ENCODE measurements around the gene CPPED1. TPM values are rescaled to one million over a fixed set of nuclear protein-coding genes. Genes with fewer than 3 reads are reported as not detected.
"Not testable (repeated sequence)": the region's sequence is repeated elsewhere in the genome, so short reads cannot be mapped to it uniquely, and the experiment has no call there.

Gene CPPED1
- total RNA-seq = 4.4 and 5.1 TPM in 2 replicates

DNA sequence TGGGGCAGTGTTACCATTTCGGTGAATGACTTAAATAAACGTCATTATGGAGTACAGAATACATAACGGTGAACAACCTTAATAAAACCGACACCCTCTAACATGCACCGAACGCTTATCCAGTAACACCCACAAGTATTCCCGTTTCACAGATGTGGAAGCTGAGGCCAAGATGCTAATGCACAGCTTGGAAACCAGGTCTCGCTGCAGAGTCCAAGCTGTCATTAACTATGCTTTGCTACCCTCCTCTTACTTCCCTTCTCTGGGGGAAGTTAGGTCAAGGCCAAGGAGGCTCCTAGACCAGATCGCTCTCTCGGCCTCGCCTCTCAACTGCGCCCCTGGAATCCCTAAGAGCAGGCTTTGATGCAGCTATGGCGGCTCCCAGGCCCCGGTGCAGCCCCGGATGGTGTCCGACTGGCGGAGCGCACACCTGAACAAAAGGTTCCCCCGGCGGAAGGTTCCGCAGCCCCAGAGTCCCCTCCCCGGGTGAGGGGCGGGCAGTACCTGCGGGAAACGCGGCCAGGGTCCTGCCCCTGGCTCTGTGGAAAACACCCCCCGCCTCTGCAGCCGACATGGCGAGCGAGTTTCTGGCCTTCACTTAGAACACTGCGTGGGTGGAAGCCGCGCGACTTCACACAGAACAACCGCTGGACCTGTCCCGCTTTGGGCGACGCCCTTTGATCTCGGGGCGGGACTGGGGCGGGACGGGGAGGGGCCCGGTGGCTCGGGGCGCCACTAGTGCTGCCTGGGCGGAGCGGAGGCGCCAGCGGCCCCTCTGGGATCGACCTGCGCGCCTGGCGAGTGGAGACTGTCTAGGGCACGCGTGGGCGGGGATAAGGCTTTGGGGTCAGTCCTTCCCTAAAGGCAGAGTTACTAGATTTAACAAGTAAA is at the start of gene CPPED1:
TSS of gene CPPED1 (minus strand) at position 685 of the 891 bp plus-strand sequence. CDS start at position 574, 111 bp downstream.
- Mint-ChIP-seq H3K4me3 (peak within 1 kb of the TSS; percentile 94), H3K27me3 (no peaks in the 10 kb centered on the region), H3K9me3 (no peaks in the 10 kb centered on the region), H3K27ac (peak within 1 kb of the TSS; percentile 94), H3K36me3 (ENCODE audit: low read depth) (peaks cover 14% of the 10 kb centered on the region), H3K4me1 (peaks cover 33% of the 10 kb centered on the region)
- intact Hi-C loops (cut with micrococcal nuclease) = loop anchor here (1.0 to 5.0 kb wide), 5 partner anchors 53 to 721 kb away; no protein-coding TSS in a partner anchor
- peak; percentile 97 for DNase-seq

DNA sequence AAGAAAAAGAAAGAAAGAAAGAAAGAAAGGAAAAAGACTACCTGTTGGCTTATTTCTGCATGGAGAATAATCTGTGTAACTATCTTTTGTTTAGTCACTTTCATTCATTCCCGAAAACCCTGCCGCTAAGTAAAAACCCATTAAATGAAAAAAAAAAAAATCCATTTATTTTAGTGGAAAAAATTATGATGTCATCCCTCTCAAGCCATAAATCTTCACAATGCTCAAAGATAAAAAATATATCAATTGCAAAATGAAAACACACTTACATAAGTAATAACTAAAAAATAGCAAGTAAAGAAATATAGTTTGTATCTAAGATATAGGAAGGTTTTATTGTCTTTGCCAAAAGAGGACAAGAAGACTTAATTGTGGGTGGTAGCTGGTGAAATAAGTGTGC is 46.5 kb upstream of the CPPED1 start:
- no peaks in the 10 kb centered on the region for H3K27me3 Mint-ChIP-seq
- H3K4me1 Mint-ChIP-seq = no peaks in the 10 kb centered on the region
- no peaks in the 10 kb centered on the region for H3K36me3 Mint-ChIP-seq (ENCODE audit: low read depth)
- no peak overlapping the region for H3K27ac Mint-ChIP-seq
- intact Hi-C loops (cut with micrococcal nuclease) = no loop called here
- H3K9me3 Mint-ChIP-seq = no peaks in the 10 kb centered on the region
- no peak overlapping the region for H3K4me3 Mint-ChIP-seq
- no peak for DNase-seq

GRCh38 chr16:12846592-12846991 is 42.9 kb upstream of the CPPED1 start:
- H3K4me1 Mint-ChIP-seq = no peaks in the 10 kb centered on the region
- H3K36me3 Mint-ChIP-seq (ENCODE audit: low read depth) = no peaks in the 10 kb centered on the region
- no peak for DNase-seq
- intact Hi-C loops (cut with micrococcal nuclease) = no loop called here
- no peak overlapping the region for H3K27ac Mint-ChIP-seq
- no peaks in the 10 kb centered on the region for H3K27me3 Mint-ChIP-seq
- no peaks in the 10 kb centered on the region for H3K9me3 Mint-ChIP-seq
- no peak overlapping the region for H3K4me3 Mint-ChIP-seq

GRCh38 chr16:12845282-12845681 is 41.6 kb upstream of the CPPED1 start:
- Mint-ChIP-seq H3K27me3 (peaks cover 5% of the 10 kb centered on the region), H3K4me3 (no peak overlapping the region), H3K4me1 (no peaks in the 10 kb centered on the region), H3K9me3 (peaks cover 8% of the 10 kb centered on the region), H3K27ac (no peak overlapping the region), H3K36me3 (ENCODE audit: low read depth) (no peaks in the 10 kb centered on the region)
- intact Hi-C loops (cut with micrococcal nuclease) = no loop called here
- DNase-seq = no peak

- H3K27me3 Mint-ChIP-seq = peaks cover 8% of the 10 kb centered on the region
- DNase-seq = no peak
- H3K9me3 Mint-ChIP-seq = peaks cover 12% of the 10 kb centered on the region
- H3K4me1 Mint-ChIP-seq = peaks cover 8% of the 10 kb centered on the region
- intact Hi-C loops (cut with micrococcal nuclease) = no loop called here
- H3K27ac Mint-ChIP-seq = no peak overlapping the region
- no peaks in the 10 kb centered on the region for H3K36me3 Mint-ChIP-seq (ENCODE audit: low read depth)
- no peak overlapping the region for H3K4me3 Mint-ChIP-seq
These were observed 34.1 kb upstream of the CPPED1 start for GRCh38 chr16:12837756-12838155.

GRCh38 chr16:12837291-12837690 is 33.6 kb upstream of the CPPED1 start:
- Mint-ChIP-seq H3K36me3 (ENCODE audit: low read depth) (no peaks in the 10 kb centered on the region), H3K4me3 (no peak overlapping the region)

GRCh38 chr16:12833926-12834325 is 30.2 kb upstream of the CPPED1 start:
- peaks cover 3% of the 10 kb centered on the region for H3K9me3 Mint-ChIP-seq
- H3K27ac Mint-ChIP-seq = no peak overlapping the region
- H3K4me3 Mint-ChIP-seq = no peak overlapping the region
- no peak for DNase-seq
- H3K36me3 Mint-ChIP-seq (ENCODE audit: low read depth) = no peaks in the 10 kb centered on the region
- peaks cover 8% of the 10 kb centered on the region for H3K27me3 Mint-ChIP-seq
- peaks cover 8% of the 10 kb centered on the region for H3K4me1 Mint-ChIP-seq
- intact Hi-C loops (cut with micrococcal nuclease) = no loop called here

More at GRCh38 chr16:12837291-12837690, 33.6 kb upstream of the CPPED1 start:
- peaks cover 12% of the 10 kb centered on the region for H3K9me3 Mint-ChIP-seq
- H3K27ac Mint-ChIP-seq = no peak overlapping the region
- peaks cover 10% of the 10 kb centered on the region for H3K27me3 Mint-ChIP-seq
- peaks cover 8% of the 10 kb centered on the region for H3K4me1 Mint-ChIP-seq
- DNase-seq = no peak
- intact Hi-C loops (cut with micrococcal nuclease) = no loop called here

- intact Hi-C loops (cut with micrococcal nuclease) = no loop called here
These were observed 25.6 kb upstream of the CPPED1 start for GRCh38 chr16:12829096-12829888.

GRCh38 chr16:12828206-12828605 is 24.5 kb upstream of the CPPED1 start:
- H3K27me3 Mint-ChIP-seq = peaks cover 12% of the 10 kb centered on the region
- DNase-seq = no peak
- no peak overlapping the region for H3K4me3 Mint-ChIP-seq
- no peak overlapping the region for H3K27ac Mint-ChIP-seq
- intact Hi-C loops (cut with micrococcal nuclease) = no loop called here
- H3K4me1 Mint-ChIP-seq = no peaks in the 10 kb centered on the region
- H3K9me3 Mint-ChIP-seq = peaks cover 3% of the 10 kb centered on the region
- H3K36me3 Mint-ChIP-seq (ENCODE audit: low read depth) = no peaks in the 10 kb centered on the region

More at GRCh38 chr16:12829096-12829888, 25.6 kb upstream of the CPPED1 start:
- Mint-ChIP-seq H3K4me3 (no peak overlapping the region), H3K36me3 (ENCODE audit: low read depth) (no peaks in the 10 kb centered on the region), H3K4me1 (no peaks in the 10 kb centered on the region), H3K27ac (no peak overlapping the region), H3K9me3 (peaks cover 3% of the 10 kb centered on the region), H3K27me3 (peaks cover 13% of the 10 kb centered on the region)
- DNase-seq = no peak

DNA sequence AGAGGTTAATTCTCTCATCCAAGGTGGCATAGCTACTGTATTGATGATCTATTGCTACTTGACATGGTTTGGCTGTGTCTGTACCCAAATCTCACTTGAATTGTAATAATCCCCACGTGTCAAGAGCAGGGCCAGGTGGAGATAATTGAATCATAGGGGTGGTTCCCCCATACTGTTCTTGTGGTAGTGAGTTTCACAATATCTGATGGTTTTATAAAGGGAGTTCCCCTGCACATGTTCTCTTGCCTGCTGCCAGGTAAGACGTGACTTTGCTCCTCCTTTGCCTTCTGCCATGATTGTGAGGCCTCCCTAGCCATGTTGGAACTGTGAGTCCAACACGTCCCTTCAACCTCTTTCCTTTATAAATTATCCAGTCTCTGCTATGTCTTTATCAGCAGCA is 22.9 kb upstream of the CPPED1 start:
- Mint-ChIP-seq H3K27me3 (peaks cover 10% of the 10 kb centered on the region), H3K36me3 (ENCODE audit: low read depth) (no peaks in the 10 kb centered on the region), H3K4me1 (no peaks in the 10 kb centered on the region), H3K4me3 (no peak overlapping the region), H3K27ac (no peak overlapping the region), H3K9me3 (peaks cover 3% of the 10 kb centered on the region)
- intact Hi-C loops (cut with micrococcal nuclease) = no loop called here
- no peak for DNase-seq

GRCh38 chr16:12819126-12820117 is 15.7 kb upstream of the CPPED1 start:
- Mint-ChIP-seq H3K36me3 (ENCODE audit: low read depth) (no peaks in the 10 kb centered on the region), H3K4me3 (no peak overlapping the region), H3K27me3 (no peaks in the 10 kb centered on the region), H3K27ac (no peak overlapping the region), H3K9me3 (no peaks in the 10 kb centered on the region), H3K4me1 (peaks cover 12% of the 10 kb centered on the region)
- intact Hi-C loops (cut with micrococcal nuclease) = loop anchor here (1.0 to 2.0 kb wide), 3 partner anchors 245 to 725 kb away; no protein-coding TSS in a partner anchor
- DNase-seq = peak; percentile 92

GRCh38 chr16:12818326-12818725 is 14.6 kb upstream of the CPPED1 start:
- H3K27ac Mint-ChIP-seq = no peak overlapping the region
- peaks cover 12% of the 10 kb centered on the region for H3K4me1 Mint-ChIP-seq
- H3K4me3 Mint-ChIP-seq = no peak overlapping the region
- H3K27me3 Mint-ChIP-seq = no peaks in the 10 kb centered on the region
- no peaks in the 10 kb centered on the region for H3K36me3 Mint-ChIP-seq (ENCODE audit: low read depth)
- no peaks in the 10 kb centered on the region for H3K9me3 Mint-ChIP-seq
- intact Hi-C loops (cut with micrococcal nuclease) = loop anchor here (2.0 kb wide), 1 partner anchor 724 kb away; no protein-coding TSS in a partner anchor
- no peak for DNase-seq

DNA sequence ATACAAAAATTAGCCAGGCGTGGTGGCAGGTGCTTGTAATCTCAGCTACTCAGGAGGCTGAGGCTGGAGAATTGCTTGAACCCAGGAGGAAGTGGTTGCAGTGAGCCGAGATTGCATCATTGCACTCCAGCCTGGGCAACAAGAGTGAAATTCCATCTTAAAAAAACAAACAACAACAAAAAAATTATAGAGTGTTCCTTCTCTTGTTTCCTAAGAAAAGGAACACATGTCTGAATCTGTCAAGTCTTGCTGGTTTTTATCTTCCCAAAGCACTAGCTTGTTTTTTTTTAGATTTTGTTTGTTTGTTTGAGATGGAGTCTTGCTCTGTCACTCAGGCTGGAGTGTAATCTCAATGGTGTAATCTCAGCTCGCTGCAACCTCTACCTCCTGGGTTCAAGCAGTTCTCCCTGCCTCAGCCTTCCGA is 13.1 kb upstream of the CPPED1 start:
- H3K4me3 Mint-ChIP-seq; H3K27ac Mint-ChIP-seq; DNase-seq; H3K27me3 Mint-ChIP-seq; H3K9me3 Mint-ChIP-seq; H3K36me3 Mint-ChIP-seq (ENCODE audit: low read depth); intact Hi-C loops (cut with micrococcal nuclease): not testable (repeated sequence)
- peaks cover 12% of the 10 kb centered on the region for H3K4me1 Mint-ChIP-seq
